HL-60/S4 (cell line): ENCODE measurements around the gene PLEKHA4.
"Not testable (repeated sequence)": the region's sequence is repeated elsewhere in the genome, so short reads cannot be mapped to it uniquely, and the experiment has no call there.

Source experiments
- in situ Hi-C: fragments of 300-500 bp; cut with MboI; formaldehyde crosslinking; loops from 2 replicates; pipeline ENCODE4 v1.14.3; 2022; ENCODE audit warnings: low sequenced_read_pairs

Gene PLEKHA4

DNA sequence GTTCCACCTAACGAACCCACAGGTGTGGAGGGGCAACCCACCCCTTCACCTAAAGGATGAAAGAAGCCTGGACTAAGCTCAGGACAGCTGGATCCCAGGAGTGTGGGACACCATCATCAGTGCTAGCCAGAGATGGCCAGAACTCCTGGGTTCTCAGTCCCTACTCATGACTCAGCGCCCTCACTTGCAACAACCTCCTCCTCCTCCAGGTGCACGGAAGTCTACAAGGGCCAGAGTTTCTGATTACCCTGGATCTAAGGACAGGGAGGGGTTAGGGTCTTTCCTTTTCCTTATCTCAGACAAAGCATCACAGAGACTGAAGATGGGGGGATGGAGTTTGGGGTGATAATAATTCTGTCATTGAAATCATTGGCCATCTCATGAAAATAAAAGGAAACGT, 22.1 kb upstream of the PLEKHA4 start:
- in situ Hi-C loops = no loop called here

DNA sequence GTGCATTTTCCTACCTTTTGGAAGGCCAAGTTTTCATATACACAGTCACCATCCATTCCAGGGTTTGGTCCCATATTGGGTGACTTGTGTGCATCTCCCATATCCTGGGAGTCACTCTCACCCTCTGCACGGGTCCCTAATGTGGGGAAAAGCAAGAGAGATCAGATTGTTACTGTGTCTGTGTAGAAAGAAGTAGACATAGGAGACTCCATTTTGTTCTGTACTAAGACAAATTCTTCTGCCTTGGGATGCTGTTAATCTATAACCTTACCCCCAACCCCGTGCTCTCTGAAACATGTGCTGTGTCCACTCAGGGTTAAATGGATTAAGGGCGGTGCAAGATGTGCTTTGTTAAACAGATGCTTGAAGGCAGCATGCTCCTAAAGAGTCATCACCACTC, 21.1 kb upstream of the PLEKHA4 start:
- in situ Hi-C loops = not testable (repeated sequence)

DNA sequence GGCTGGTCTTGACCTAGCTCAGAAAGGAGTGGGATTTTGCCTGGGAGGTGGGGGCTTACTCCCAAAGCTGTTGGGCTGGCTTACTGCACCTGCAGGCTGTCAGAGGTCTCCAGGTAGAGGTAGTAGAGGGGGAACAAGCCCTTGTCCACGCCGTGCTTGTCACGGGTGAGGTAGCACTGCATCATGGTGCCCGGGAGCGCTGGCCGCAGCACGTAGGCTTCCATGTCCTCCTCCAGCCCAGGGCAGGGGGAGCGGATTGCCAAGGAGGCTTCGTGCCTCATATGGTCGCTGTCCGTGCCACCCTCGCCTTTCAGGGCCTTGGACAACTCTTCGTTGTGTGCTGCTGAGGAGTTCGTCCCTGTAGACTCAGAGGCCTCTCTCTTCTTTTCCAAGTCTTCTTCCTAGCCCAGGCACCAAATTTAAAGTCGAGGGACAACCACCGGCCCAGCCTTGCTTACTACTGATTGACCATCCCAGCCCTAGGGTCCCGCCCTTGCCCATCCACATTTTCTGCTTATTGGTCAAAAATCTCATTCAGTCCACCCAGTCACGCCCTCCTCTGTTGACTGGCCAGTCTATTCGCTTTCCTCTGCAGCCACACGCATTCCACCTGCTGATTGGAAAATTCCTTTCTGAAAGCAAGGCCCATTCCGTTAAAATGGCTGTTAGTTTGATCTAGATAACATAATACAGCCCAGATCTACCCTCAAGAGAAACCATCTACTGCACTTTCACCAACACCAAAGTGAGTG, 19.6 kb upstream of the PLEKHA4 start:
- in situ Hi-C loops = no loop called here

GRCh38 chr19:48883726-48884125, 15.3 kb upstream of the PLEKHA4 start:
- in situ Hi-C loops = no loop called here

DNA sequence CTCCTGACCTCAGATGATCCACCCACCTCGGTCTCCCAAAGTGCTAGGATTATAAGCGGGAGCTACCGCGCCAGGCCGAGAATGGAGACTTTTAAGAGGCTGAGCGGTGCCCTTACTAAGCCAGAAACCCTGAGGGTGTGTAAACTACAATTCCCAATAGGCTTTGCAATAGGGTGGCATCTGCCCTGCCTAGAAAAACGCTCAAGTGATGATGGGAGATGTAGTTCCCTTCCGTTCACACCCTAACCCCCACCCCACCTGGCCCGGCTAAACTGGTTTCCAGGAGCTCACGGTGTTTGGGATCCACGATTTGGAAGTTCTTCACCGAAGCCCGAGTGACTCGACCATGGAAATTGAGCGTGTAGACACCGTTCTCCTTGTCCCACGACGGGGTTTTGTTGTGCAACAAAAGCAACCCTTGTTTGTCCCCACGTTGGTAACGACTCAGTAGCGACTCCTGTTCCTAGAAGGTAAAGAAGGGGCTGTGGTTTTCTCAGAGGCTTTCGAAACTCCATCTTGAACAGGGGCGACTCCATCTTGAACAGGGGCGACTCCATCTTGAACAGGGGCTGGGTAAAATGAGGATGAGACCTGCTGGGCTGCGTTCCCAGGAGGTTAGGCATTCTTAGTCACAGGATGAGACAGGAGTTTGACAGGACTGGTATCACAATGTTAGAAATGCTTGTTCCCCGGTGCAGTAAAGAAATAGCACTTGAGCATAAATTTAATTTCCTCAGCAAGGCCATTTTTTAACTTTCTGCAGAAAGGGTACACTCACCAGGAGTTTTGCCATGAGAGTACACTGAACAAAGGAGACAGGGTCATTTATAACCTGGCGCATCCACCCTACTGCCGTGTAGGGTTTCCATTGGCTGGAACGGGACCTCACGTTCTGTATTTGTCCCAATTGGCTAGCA, 13.6 kb upstream of the PLEKHA4 start:
- in situ Hi-C loops = no loop called here

- in situ Hi-C loops = not testable (repeated sequence)
Measured at GRCh38 chr19:48879696-48880095, 11.3 kb upstream of the PLEKHA4 start.

GRCh38 chr19:48879025-48879637, 10.7 kb upstream of the PLEKHA4 start:
- in situ Hi-C loops = no loop called here

GRCh38 chr19:48878196-48879024, 10.0 kb upstream of the PLEKHA4 start:
- in situ Hi-C loops = no loop called here

DNA sequence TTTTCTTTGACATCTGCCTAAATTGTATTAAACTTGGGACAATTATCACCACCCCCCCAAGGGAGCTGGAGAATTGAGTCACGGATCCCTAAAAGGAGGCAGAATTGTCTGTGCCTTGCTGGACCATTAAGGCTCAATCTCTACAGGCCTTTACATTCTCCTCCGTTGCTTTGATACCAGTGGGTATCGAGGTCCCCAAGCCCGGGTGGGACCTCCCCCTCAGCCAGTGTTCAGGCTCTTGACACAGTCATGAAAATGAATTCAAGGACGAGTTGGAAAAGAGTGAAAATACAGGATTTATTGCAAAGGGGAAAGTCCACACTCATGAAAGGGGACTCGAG, 9.4 kb upstream of the PLEKHA4 start:
- in situ Hi-C loops = no loop called here

DNA sequence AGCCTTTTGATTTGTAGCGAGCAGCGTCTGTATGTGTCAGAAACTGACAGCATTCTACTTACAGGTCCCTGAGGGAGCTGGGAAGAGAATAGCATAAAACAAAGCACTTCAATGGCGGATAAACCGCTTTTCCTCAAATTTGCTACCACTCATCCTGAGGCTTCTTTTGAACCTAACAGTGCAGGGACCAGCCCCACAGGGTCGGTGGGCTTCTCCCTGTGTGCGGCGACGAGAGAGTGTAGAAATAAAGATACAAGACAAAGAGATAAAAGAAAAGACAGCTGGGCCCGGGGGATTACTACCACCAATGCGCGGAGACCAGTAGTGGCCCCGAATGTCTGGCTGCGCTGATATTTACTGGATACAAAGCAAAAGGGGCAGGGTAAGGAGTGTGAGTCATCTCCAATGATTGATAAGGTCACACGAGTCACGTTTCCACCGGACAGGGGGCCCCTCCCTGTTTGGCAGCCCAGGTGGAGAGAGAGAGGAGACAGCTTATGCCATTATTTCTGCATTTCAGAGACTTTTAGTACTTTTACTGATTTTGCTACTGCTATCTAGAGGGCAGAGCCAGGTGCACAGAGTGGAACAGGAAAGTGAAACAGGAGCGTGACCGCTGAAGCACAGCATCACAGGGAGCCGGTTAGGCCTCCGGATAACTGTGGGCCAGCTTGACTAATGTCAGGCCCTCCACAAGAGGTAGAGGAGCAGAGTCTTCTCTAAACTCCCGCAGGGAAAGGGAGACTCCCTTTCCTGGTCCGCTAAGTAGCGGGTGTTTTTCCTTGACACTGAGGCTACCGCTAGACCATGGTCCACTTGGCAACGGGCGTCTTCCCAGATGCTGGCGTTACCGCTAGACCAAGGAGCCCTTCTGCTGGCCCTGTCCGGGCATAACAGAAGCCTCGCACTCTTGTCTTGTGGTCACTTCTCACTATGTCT, 7.9 kb upstream of the PLEKHA4 start:
- in situ Hi-C loops = not testable (repeated sequence)

DNA sequence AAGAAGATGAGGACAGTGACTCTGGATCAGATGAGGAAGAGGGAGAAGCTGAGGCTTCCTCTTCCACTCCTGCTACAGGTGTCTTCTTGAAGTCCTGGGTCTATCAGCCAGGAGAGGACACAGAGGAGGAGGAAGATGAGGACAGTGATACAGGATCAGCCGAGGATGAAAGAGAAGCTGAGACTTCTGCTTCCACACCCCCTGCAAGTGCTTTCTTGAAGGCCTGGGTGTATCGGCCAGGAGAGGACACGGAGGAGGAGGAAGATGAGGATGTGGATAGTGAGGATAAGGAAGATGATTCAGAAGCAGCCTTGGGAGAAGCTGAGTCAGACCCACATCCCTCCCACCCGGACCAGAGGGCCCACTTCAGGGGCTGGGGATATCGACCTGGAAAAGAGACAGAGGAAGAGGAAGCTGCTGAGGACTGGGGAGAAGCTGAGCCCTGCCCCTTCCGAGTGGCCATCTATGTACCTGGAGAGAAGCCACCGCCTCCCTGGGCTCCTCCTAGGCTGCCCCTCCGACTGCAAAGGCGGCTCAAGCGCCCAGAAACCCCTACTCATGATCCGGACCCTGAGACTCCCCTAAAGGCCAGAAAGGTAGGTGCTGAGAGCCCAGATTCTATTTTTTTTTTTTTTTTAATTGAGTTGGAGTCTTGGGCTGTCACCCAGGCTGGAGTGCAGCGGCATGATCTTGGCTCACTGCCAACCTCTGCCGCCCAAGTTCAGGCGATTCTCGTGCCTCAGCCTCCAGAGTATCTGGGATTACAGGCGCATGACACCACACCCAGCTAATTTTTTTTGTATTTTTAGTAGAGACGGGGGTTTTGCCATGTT, 6.1 kb upstream of the PLEKHA4 start:
- in situ Hi-C loops = no loop called here

DNA sequence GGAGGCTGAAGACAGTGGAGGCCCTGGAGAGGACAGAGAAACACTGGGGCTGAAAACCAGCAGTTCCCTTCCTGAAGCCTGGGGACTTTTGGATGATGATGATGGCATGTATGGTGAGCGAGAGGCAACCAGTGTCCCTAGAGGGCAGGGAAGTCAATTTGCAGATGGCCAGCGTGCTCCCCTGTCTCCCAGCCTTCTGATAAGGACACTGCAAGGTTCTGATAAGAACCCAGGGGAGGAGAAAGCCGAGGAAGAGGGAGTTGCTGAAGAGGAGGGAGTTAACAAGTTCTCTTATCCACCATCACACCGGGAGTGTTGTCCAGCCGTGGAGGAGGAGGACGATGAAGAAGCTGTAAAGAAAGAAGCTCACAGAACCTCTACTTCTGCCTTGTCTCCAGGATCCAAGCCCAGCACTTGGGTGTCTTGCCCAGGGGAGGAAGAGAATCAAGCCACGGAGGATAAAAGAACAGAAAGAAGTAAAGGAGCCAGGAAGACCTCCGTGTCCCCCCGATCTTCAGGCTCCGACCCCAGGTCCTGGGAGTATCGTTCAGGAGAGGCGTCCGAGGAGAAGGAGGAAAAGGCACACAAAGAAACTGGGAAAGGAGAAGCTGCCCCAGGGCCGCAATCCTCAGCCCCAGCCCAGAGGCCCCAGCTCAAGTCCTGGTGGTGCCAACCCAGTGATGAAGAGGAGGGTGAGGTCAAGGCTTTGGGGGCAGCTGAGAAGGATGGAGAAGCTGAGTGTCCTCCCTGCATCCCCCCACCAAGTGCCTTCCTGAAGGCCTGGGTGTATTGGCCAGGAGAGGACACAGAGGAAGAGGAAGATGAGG, 5.3 kb upstream of the PLEKHA4 start:
- in situ Hi-C loops = no loop called here

- in situ Hi-C loops = no loop called here
Measured at GRCh38 chr19:48872884-48873475, 4.6 kb upstream of the PLEKHA4 start.

DNA sequence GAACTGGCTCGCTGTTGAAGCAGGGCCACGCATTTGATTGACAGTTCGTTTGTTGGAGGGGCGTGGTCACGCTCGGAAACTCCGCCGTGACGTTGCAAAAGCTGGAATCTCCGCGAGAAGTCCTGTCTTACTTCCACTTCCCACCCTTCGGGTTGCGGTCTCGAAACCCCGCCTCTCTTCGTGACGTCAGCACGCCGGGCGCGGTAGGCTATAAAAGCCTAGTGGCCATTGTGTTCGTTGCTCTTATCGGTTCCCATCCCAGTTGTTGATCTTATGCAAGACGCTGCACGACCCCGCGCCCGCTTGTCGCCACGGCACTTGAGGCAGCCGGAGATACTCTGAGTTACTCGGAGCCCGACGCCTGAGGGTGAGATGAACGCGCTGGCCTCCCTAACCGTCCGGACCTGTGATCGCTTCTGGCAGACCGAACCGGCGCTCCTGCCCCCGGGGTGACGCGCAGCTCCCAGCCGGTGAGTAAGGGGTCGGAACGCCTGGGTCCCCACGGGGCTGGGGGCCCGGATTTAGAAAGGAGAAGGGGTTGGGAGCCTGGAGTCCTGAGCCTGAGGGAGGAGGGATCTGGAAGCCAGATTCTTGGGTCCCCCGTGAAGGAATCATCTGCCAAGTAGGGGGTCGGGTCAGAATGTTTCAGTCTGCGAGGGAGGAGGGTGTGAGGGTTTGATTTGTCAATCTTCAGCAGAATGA, 3.9 kb upstream of the PLEKHA4 start, which contains the start of gene PPP1R15A:
PPP1R15A (plus strand) TSS at position 240 of the 702 bp plus-strand sequence. CDS start 813 bp downstream, outside the sequence.
- in situ Hi-C loops = no loop called here

GRCh38 chr19:48871471-48872181, 3.2 kb upstream of the PLEKHA4 start:
- in situ Hi-C loops = not testable (repeated sequence)

DNA sequence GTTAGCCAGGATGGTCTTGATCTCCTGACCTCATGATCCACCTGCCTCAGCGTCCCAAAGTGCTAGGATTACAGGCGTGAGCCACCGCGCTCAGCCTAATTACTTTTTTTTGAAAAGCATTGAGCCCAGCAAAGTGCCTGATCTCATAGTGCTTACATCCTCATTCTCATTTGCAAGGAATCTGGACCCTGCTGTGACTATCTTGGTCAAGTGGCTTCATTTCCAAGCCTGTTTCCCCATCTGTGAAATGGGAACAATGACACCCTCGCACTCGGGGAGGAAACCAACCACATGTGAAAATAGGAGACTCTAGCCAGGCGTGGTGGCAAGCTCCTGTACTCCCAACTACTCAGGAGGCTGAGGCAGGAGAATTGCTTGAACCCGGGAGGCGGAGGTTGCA, 1.6 kb upstream of the PLEKHA4 start:
- in situ Hi-C loops = no loop called here
